ENCODE results near the gene BIRC6.

Gene BIRC6

DNA sequence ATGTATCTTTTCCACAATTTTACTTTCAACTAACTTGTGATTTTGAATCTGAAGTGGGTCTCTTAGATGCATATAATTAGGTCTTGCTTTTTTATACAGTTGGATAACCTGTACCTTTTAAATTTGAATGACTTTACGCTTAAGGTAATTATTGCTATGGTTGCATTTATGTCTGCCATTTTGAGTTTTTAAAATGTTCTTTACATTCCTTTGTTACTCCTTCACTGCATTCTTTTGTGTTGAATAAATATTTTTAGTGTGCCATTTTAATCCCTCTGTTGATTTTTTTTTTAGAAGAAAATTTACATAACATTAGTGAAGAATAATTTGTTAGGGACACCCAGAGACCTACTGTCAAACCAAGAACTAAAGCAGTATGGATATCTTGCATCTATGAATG is 65.3 kb downstream of the BIRC6 start:
- Mint-ChIP-seq H3K9me3 (no peaks in the 10 kb centered on the region), H3K36me3 (ENCODE audit: low read depth) (peaks cover 43% of the 10 kb centered on the region), H3K27ac (peak overlapping the region in 1 of 3 experiments; percentile 54), H3K4me1 (peaks cover 33% of the 10 kb centered on the region), H3K4me3 (no peak overlapping the region), H3K27me3 (ENCODE audit: low read depth) (no peaks in the 10 kb centered on the region)
- TF ChIP-seq, protein P1, sequence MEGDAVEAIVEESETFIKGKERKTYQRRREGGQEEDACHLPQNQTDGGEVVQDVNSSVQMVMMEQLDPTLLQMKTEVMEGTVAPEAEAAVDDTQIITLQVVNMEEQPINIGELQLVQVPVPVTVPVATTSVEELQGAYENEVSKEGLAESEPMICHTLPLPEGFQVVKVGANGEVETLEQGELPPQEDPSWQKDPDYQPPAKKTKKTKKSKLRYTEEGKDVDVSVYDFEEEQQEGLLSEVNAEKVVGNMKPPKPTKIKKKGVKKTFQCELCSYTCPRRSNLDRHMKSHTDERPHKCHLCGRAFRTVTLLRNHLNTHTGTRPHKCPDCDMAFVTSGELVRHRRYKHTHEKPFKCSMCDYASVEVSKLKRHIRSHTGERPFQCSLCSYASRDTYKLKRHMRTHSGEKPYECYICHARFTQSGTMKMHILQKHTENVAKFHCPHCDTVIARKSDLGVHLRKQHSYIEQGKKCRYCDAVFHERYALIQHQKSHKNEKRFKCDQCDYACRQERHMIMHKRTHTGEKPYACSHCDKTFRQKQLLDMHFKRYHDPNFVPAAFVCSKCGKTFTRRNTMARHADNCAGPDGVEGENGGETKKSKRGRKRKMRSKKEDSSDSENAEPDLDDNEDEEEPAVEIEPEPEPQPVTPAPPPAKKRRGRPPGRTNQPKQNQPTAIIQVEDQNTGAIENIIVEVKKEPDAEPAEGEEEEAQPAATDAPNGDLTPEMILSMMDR (IDR thresholded peaks at IDR 0.05; ENCODE audit: unreplicated experiment in 3 of 3), result no peak

DNA sequence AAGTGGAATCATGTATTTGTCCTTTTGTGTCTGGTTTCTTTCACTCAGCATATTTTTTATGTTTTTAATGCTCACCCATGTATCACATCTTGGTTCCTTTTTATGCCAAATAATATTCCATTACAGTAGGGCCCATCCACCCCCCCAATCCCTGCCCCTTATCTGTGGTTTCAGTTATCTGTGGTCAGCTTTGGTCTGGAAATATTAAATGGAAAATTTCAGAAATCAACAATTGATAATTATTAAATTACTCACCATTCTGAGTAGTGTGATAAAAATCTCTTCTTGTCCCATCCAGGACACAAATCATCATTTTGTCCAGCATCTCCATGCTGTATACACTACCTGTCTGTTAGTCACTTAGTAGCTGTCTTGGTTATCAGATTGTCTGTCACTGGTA is 66.7 kb downstream of the BIRC6 start:
- H3K4me3 Mint-ChIP-seq, result no peak overlapping the region
- H3K9me3 Mint-ChIP-seq, result no peaks in the 10 kb centered on the region
- TF ChIP-seq, protein P1 (IDR thresholded peaks at IDR 0.05; ENCODE audit: unreplicated experiment in 3 of 3), result no peak
- H3K27ac Mint-ChIP-seq, result no peak overlapping the region
- H3K27me3 Mint-ChIP-seq (ENCODE audit: low read depth), result no peaks in the 10 kb centered on the region
- H3K36me3 Mint-ChIP-seq (ENCODE audit: low read depth), result peaks cover 30% of the 10 kb centered on the region
- peaks cover 44% of the 10 kb centered on the region for H3K4me1 Mint-ChIP-seq

DNA sequence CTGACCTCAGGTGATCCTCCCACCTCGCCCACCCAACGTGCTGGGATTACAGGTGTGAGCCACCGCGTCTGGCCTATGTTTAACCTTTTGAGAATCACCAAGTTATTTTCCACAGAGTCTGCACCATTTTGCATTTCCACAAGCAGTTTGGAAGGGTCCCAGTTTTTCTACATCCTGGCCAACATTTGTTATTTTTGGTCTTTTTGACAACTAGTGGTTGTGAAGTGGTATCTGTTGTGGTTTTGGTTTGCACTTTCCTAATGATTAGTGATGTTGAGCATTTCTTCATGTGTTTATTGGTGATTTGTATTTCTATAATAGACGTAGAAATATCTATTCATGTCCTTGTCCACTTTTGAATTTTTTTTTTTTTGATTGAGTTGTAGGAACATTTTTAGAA is 67.9 kb downstream of the BIRC6 start:
- Mint-ChIP-seq H3K27ac (peak overlapping the region in 2 of 3 experiments; percentile 72 to 75), H3K9me3 (no peaks in the 10 kb centered on the region), H3K27me3 (ENCODE audit: low read depth) (no peaks in the 10 kb centered on the region), H3K36me3 (ENCODE audit: low read depth) (peaks cover 34% of the 10 kb centered on the region), H3K4me3 (no peak overlapping the region), H3K4me1 (peaks cover 44% of the 10 kb centered on the region)
- TF ChIP-seq, protein P1 (IDR thresholded peaks at IDR 0.05; ENCODE audit: unreplicated experiment in 3 of 3), result no peak

DNA sequence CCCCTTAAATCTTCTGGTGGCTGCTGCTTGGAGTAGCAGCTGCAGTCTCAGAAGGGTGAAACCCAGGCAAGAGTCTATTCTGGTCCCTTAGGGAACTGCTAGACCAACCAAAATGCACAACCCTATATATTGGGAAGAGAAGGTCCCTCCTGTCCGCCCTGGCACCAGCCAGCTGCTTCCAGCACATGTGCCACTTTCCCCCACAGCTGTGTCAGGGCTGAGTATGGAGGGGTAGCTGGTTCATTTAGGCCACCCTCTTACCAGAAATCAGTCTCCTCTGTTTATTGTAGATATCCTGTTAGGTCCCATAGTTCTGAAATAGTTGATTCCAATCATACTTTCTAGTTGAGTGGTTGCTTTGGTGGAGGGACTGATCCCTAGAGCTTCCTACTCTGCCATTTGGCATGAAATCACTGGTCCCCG is 68.9 kb downstream of the BIRC6 start:
- peaks cover 44% of the 10 kb centered on the region for H3K4me1 Mint-ChIP-seq
- peaks cover 30% of the 10 kb centered on the region for H3K36me3 Mint-ChIP-seq (ENCODE audit: low read depth)
- H3K9me3 Mint-ChIP-seq, result no peaks in the 10 kb centered on the region
- no peaks in the 10 kb centered on the region for H3K27me3 Mint-ChIP-seq (ENCODE audit: low read depth)
- H3K4me3 Mint-ChIP-seq, result peak overlapping the region in 1 of 3 experiments; percentile 29
- peak overlapping the region; percentile 72 to 84 (median 75) for H3K27ac Mint-ChIP-seq
- TF ChIP-seq, protein P1 (IDR thresholded peaks at IDR 0.05; ENCODE audit: unreplicated experiment in 3 of 3), result no peak

DNA sequence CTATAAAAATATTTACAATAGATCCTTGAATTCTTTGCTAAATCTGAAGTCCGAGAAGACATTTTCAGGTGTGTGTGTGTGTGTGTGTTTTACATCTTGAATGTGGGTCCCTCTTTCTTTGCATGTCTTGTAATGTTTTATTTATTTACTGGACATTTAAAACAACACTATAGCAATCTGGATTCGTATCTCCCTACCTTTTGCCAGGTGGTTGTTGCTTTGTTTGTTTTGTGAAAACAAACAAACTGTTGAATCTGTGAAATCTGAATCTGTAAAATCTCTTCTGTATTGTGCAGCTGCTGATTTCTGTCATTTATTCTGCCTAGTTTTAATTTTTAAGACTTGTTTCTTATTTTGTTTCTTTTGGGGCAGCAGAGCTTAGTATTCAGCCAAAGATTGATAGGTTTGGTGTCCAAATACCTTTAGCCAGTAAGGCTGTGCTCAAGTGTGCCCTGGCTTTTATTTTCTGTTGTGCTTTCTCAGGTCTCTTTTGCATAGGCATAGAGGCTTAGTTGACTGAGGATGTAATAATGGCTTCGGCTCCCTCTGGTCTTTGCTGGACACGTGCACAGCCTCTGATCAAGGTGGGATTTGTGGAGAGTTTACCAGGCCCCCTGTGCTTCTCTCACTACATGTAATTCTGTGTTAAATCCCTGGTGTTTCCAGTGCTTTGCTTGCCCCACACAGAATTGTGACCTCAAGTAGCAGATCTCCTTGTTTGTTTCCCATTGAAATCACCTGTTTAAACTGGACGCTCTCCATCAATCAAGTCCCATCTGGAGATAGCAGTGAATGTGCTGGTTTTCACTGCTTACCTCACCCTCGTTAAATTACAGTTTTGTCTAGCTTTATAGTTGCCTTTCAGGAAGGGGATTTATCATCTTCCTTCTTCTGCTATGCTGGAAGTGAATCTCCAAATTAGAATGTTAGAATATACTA is 71.1 kb downstream of the BIRC6 start:
- Mint-ChIP-seq H3K36me3 (ENCODE audit: low read depth) (peaks cover 39% of the 10 kb centered on the region), H3K9me3 (no peaks in the 10 kb centered on the region), H3K27ac (peak overlapping the region; percentile 8 to 65 (median 12)), H3K27me3 (ENCODE audit: low read depth) (no peaks in the 10 kb centered on the region), H3K4me1 (peaks cover 34% of the 10 kb centered on the region), H3K4me3 (no peak overlapping the region)
- TF ChIP-seq, protein P1 (IDR thresholded peaks at IDR 0.05; ENCODE audit: unreplicated experiment in 3 of 3), result no peak
